Mesenchymal stem cell (in vitro differentiated cells and primary cell): Measurements from ENCODE around the gene P2RX2.

Experiments used
- DNase-seq: peaks from one replicate; pipeline ENCODE4 v3.0.0-alpha.2; 2013
- H2AFZ ChIP-seq: one replicate; pipeline ENCODE4 v1.6.1; 2013; ENCODE audit warnings: low read depth, mild to moderate bottlenecking, control low read depth, inconsistent platforms, low read length, moderate library complexity
- H2AK5ac ChIP-seq: 2 replicates; pipeline ENCODE4 v1.6.1; 2013; ENCODE audit warnings: low read length, moderate library complexity, mild to moderate bottlenecking, inconsistent platforms; ENCODE audit not compliant: severe bottlenecking
- H2BK120ac ChIP-seq: one replicate; pipeline ENCODE4 v1.6.1; 2013; ENCODE audit warnings: low read depth, mild to moderate bottlenecking, inconsistent platforms, low read length, moderate library complexity
- H2BK12ac ChIP-seq, 2 experiments: one replicate each; pipeline ENCODE4 v1.6.1; 2013; ENCODE audit warnings: inconsistent platforms in 2 of 2, low read length in 2 of 2, mild to moderate bottlenecking in 2 of 2, moderate library complexity in 2 of 2, control low read depth in 1 of 2
- H2BK15ac ChIP-seq: one replicate; pipeline ENCODE4 v1.6.1; 2013; ENCODE audit warnings: mild to moderate bottlenecking, low read depth, inconsistent platforms; ENCODE audit not compliant: poor library complexity, severe bottlenecking
- H2BK5ac ChIP-seq: 2 replicates; pipeline ENCODE4 v1.6.1; 2013; ENCODE audit warnings: low read depth, mild to moderate bottlenecking, low read length, control low read depth, inconsistent platforms; ENCODE audit not compliant: poor library complexity, severe bottlenecking
- H3K14ac ChIP-seq, 2 experiments: one replicate each; pipeline ENCODE4 v1.6.1; 2013; ENCODE audit warnings: inconsistent platforms in 2 of 2, low read length in 2 of 2, control low read depth in 1 of 2, mild to moderate bottlenecking in 1 of 2, moderate library complexity in 1 of 2
- H3K18ac ChIP-seq, 2 experiments: one replicate each; pipeline ENCODE4 v1.6.1; 2013; ENCODE audit warnings: inconsistent platforms in 2 of 2, low read length in 2 of 2, control low read depth in 1 of 2, low read depth in 1 of 2, mild to moderate bottlenecking in 1 of 2
- H3K23ac ChIP-seq, 2 experiments: one replicate each; pipeline ENCODE4 v1.6.1; 2013; ENCODE audit warnings: inconsistent platforms in 2 of 2, low read length in 2 of 2, mild to moderate bottlenecking in 2 of 2, moderate library complexity in 2 of 2, control low read depth in 1 of 2
- H3K27ac ChIP-seq: 2 replicates; pipeline ENCODE4 v1.5.1; 2013; ENCODE audit warnings: mild to moderate bottlenecking, moderate library complexity, low read length, control low read depth, inconsistent platforms; ENCODE audit not compliant: poor library complexity, severe bottlenecking
- H3K27me3 ChIP-seq, 2 experiments: 2 replicates each; pipeline versions ENCODE4 v1.6.1 to v1.7.0; 2013; ENCODE audit warnings: low read length in 2 of 2, mild to moderate bottlenecking in 2 of 2, moderate library complexity in 2 of 2, control low read depth in 1 of 2, inconsistent platforms in 1 of 2; ENCODE audit not compliant: control insufficient read depth in 1 of 2, insufficient read depth in 1 of 2
- H3K36me3 ChIP-seq, 2 experiments: 2 replicates each; pipeline versions ENCODE4 v1.6.1 to v1.7.0; 2013; ENCODE audit warnings: low read length in 2 of 2, control low read depth in 1 of 2, inconsistent platforms in 1 of 2, low read depth in 1 of 2, mild to moderate bottlenecking in 1 of 2; ENCODE audit not compliant: insufficient read depth in 2 of 2, control insufficient read depth in 1 of 2
- H3K4ac ChIP-seq, 2 experiments: one replicate each; pipeline ENCODE4 v1.6.1; 2013; ENCODE audit warnings: inconsistent platforms in 2 of 2, low read length in 2 of 2, mild to moderate bottlenecking in 2 of 2, moderate library complexity in 2 of 2, control low read depth in 1 of 2, low read depth in 1 of 2
- H3K4me1 ChIP-seq: 2 replicates; pipeline ENCODE4 v1.6.1; 2013; ENCODE audit warnings: low read depth, low read length, control low read depth; ENCODE audit not compliant: control insufficient read depth, insufficient read depth
- H3K4me2 ChIP-seq: 2 replicates; pipeline ENCODE4 v1.6.1; 2013; ENCODE audit warnings: low read length, mild to moderate bottlenecking, inconsistent platforms; ENCODE audit not compliant: poor library complexity, severe bottlenecking
- H3K4me3 ChIP-seq, 2 experiments: 2 replicates each; pipeline versions ENCODE4 v1.5.1 to v1.7.0; 2013; ENCODE audit warnings: low read length in 2 of 2, mild to moderate bottlenecking in 2 of 2, control low read depth in 1 of 2, low read depth in 1 of 2; ENCODE audit not compliant: insufficient read depth in 1 of 2
- H3K79me1 ChIP-seq: replicated peaks from 2 replicates; pipeline ENCODE4 v1.6.1; 2013; ENCODE audit warnings: mild to moderate bottlenecking, control low read depth, low read length, inconsistent platforms; ENCODE audit not compliant: poor library complexity, severe bottlenecking
- H3K9ac ChIP-seq: 2 replicates; pipeline ENCODE4 v1.7.0; 2013; ENCODE audit warnings: mild to moderate bottlenecking, low read length, moderate library complexity
- H3K9me3 ChIP-seq: 2 replicates; pipeline ENCODE4 v1.7.0; 2013; ENCODE audit warnings: mild to moderate bottlenecking, low read length; ENCODE audit not compliant: control insufficient read depth
- H4K8ac ChIP-seq: one replicate; pipeline ENCODE4 v1.6.1; 2013; ENCODE audit warnings: inconsistent platforms, mild to moderate bottlenecking, low read length, moderate library complexity
- H4K91ac ChIP-seq: one replicate; pipeline ENCODE4 v1.6.1; 2013; ENCODE audit warnings: mild to moderate bottlenecking, low read length, inconsistent platforms
- WGBS: methylation state at CpG from one replicate; pipeline ENCODE4 v1.1.7; 2013; ENCODE audit warnings: mixed read lengths; 5-methylcytosine and 5-hydroxymethylcytosine counted together

P2RX2 gene

GRCh38 chr12:132630672-132631071 is 12.1 kb downstream of the P2RX2 start:
- no peak overlapping the region for H3K4ac ChIP-seq
- no peak overlapping the region for H2BK5ac ChIP-seq
- no peaks in the 10 kb centered on the region for H3K79me1 ChIP-seq
- no peak overlapping the region for H3K18ac ChIP-seq
- H3K9ac ChIP-seq, result no peak overlapping the region
- H2BK15ac ChIP-seq, result no peak overlapping the region
- H4K8ac ChIP-seq, result no peak overlapping the region
- H3K9me3 ChIP-seq, result no peaks in the 10 kb centered on the region
- DNase-seq, result no peak
- H2AFZ ChIP-seq, result no peak overlapping the region
- H3K36me3 ChIP-seq, result peaks cover 49 to 66% of the 10 kb centered on the region in 2 experiments
- no peak overlapping the region for H3K4me2 ChIP-seq
- peaks cover 2% of the 10 kb centered on the region for H3K4me1 ChIP-seq
- H2AK5ac ChIP-seq, result no peak overlapping the region
- H2BK12ac ChIP-seq, result no peak overlapping the region
- H4K91ac ChIP-seq, result no peak overlapping the region
- no peaks in the 10 kb centered on the region for H3K27me3 ChIP-seq
- no peak overlapping the region for H3K14ac ChIP-seq
- no peak overlapping the region for H3K23ac ChIP-seq
- no peak overlapping the region for H3K4me3 ChIP-seq
- H2BK120ac ChIP-seq, result no peak overlapping the region
- no peak overlapping the region for H3K27ac ChIP-seq
- WGBS, result 94% methylated on average over 6 of the region's 6 CpGs

DNA sequence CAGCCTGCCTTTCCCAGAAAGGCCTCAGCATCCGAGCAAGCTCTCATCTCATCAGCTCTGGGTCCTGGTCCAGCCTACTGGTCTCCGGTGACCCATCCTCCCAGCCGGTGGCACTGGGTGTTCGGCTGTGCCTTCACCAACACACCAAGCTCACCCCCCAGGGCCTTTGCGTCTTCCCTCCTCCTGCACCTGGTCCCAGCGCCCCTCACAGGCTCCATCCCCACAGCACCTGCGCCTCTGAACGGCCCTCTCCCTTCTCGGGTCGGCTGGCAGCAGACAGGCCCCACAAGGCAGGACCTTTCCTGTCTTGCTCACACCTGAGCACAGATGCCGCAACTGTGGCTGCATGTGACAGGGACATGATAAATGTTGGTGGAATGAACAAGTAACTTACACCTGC is 13.1 kb downstream of the P2RX2 start:
- H3K4ac ChIP-seq, result no peak overlapping the region
- no peak overlapping the region for H3K4me2 ChIP-seq
- no peak overlapping the region for H3K9ac ChIP-seq
- H2BK120ac ChIP-seq, result no peak overlapping the region
- 89% methylated on average over 9 of the region's 11 CpGs for WGBS
- H3K36me3 ChIP-seq, result peaks cover 50 to 67% of the 10 kb centered on the region in 2 experiments
- H3K14ac ChIP-seq, result no peak overlapping the region
- H2BK15ac ChIP-seq, result no peak overlapping the region
- no peak overlapping the region for H2AFZ ChIP-seq
- H3K4me3 ChIP-seq, result no peak overlapping the region
- H3K4me1 ChIP-seq, result no peaks in the 10 kb centered on the region
- DNase-seq, result no peak
- H4K91ac ChIP-seq, result peak overlapping the region; percentile 74
- H3K23ac ChIP-seq, result peak overlapping the region in 1 of 2 experiments; percentile 18
- H4K8ac ChIP-seq, result no peak overlapping the region
- H3K79me1 ChIP-seq, result no peaks in the 10 kb centered on the region
- H3K27ac ChIP-seq, result no peak overlapping the region
- no peak overlapping the region for H3K18ac ChIP-seq
- no peak overlapping the region for H2BK12ac ChIP-seq
- no peaks in the 10 kb centered on the region for H3K9me3 ChIP-seq
- H3K27me3 ChIP-seq, result no peaks in the 10 kb centered on the region
- H2AK5ac ChIP-seq, result no peak overlapping the region
- no peak overlapping the region for H2BK5ac ChIP-seq

- Histone ChIP-seq H3K23ac (no peak overlapping the region), H3K36me3 (peaks cover 58 to 75% of the 10 kb centered on the region in 2 experiments), H2BK120ac (no peak overlapping the region), H3K18ac (no peak overlapping the region), H3K14ac (no peak overlapping the region), H3K4me2 (no peak overlapping the region), H2BK15ac (no peak overlapping the region), H4K8ac (no peak overlapping the region), H3K9me3 (no peaks in the 10 kb centered on the region), H3K9ac (no peak overlapping the region), H2AFZ (no peak overlapping the region), H2AK5ac (no peak overlapping the region), H3K4me3 (no peak overlapping the region), H2BK5ac (no peak overlapping the region), H3K27me3 (no peaks in the 10 kb centered on the region), H4K91ac (no peak overlapping the region), H3K4ac (no peak overlapping the region), H3K27ac (no peak overlapping the region), H2BK12ac (no peak overlapping the region), H3K79me1 (no peaks in the 10 kb centered on the region), H3K4me1 (no peaks in the 10 kb centered on the region)
- no peak for DNase-seq
- 90% methylated on average over 17 of the region's 17 CpGs for WGBS
Observed at GRCh38 chr12:132632521-132633228, 14.1 kb downstream of the P2RX2 start.

DNA sequence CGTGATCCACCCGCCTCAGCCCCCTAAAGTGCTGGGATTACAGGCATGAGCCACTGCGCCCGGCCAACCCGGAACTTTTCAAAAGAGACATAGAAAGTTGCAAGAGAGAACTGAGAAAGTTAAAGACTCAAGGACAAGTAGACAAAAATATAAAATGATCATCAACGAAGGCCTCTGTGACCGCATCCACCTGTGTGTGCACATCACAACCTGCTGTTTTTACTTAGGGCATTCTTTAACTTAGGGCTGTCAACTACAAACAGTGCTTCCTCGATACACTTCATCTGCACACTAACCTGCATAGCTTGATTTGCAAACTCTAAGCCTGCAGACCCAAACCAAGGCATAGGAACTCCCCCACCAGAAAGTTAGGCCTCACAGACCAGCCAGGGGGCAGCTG is 14.8 kb downstream of the P2RX2 start:
- Histone ChIP-seq H4K91ac (no peak overlapping the region), H3K9me3 (no peaks in the 10 kb centered on the region)

More for the DNA sequence above, 14.8 kb downstream of the P2RX2 start:
- Histone ChIP-seq H2BK12ac (no peak overlapping the region), H3K9ac (no peak overlapping the region), H3K4me3 (no peak overlapping the region), H3K4me1 (no peaks in the 10 kb centered on the region), H2BK5ac (no peak overlapping the region), H3K36me3 (peaks cover 61 to 77% of the 10 kb centered on the region in 2 experiments), H2AFZ (no peak overlapping the region), H2AK5ac (no peak overlapping the region), H3K23ac (no peak overlapping the region), H3K79me1 (no peaks in the 10 kb centered on the region), H2BK120ac (no peak overlapping the region), H4K8ac (no peak overlapping the region), H3K18ac (no peak overlapping the region), H3K27me3 (no peaks in the 10 kb centered on the region), H2BK15ac (no peak overlapping the region), H3K4ac (no peak overlapping the region), H3K4me2 (no peak overlapping the region), H3K14ac (no peak overlapping the region), H3K27ac (no peak overlapping the region)
- over 99% methylated on average over 8 of the region's 8 CpGs for WGBS
- DNase-seq, result no peak
